ENCODE data around the gene B9D2. TPM values are rescaled to one million over a fixed set of nuclear protein-coding genes. Genes with fewer than 3 reads are reported as not detected.

Gene B9D2
- 11.7 and 14.2 TPM in 2 replicates for total RNA-seq

- TF ChIP-seq, protein P1, sequence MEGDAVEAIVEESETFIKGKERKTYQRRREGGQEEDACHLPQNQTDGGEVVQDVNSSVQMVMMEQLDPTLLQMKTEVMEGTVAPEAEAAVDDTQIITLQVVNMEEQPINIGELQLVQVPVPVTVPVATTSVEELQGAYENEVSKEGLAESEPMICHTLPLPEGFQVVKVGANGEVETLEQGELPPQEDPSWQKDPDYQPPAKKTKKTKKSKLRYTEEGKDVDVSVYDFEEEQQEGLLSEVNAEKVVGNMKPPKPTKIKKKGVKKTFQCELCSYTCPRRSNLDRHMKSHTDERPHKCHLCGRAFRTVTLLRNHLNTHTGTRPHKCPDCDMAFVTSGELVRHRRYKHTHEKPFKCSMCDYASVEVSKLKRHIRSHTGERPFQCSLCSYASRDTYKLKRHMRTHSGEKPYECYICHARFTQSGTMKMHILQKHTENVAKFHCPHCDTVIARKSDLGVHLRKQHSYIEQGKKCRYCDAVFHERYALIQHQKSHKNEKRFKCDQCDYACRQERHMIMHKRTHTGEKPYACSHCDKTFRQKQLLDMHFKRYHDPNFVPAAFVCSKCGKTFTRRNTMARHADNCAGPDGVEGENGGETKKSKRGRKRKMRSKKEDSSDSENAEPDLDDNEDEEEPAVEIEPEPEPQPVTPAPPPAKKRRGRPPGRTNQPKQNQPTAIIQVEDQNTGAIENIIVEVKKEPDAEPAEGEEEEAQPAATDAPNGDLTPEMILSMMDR (IDR thresholded peaks at IDR 0.05) = no peak
- H3K9me3 Mint-ChIP-seq = no peaks in the 10 kb centered on the region
- H3K4me1 Mint-ChIP-seq = peaks cover 34% of the 10 kb centered on the region
- no peaks in the 10 kb centered on the region for H3K27me3 Mint-ChIP-seq
- peaks cover 8% of the 10 kb centered on the region for H3K36me3 Mint-ChIP-seq (ENCODE audit: low read depth)
- peak; percentile 93 for DNase-seq
- peak within 1 kb of the TSS; percentile 96 for H3K4me3 Mint-ChIP-seq
- ATAC-seq (ENCODE audit: low read depth) = peak; percentile 92
- H3K27ac Mint-ChIP-seq = peak within 1 kb of the TSS; percentile 100
- CTCF ChIA-PET = interaction anchor here (0.6 to 4.4 kb wide), 9 partner anchors 11 to 200 kb away, joined by 3 to 38 read pairs (median 5); partner anchors contain the start of genes HNRNPUL1 and TGFB1
- POLR2A ChIA-PET = interaction anchor here (0.5 to 4.4 kb wide), 37 partner anchors 8 to 1933 kb away, joined by 3 to 106 read pairs (median 4); partner anchors contain the start of genes ACTMAP, CCDC97, CEACAM21 and DMAC2
- intact Hi-C loops (cut with micrococcal nuclease) = loop anchor here (1.0 to 2.0 kb wide), 5 partner anchors 10 to 100 kb away; partner anchors contain the start of genes BCKDHA, EXOSC5 and HNRNPUL1
These were observed at the start of gene B9D2 for GRCh38 chr19:41363753-41364523. Gene B9D2, minus strand, starts transcription at chr19:41364149. Its CDS starts 630 bp downstream, at chr19:41363519.

DNA sequence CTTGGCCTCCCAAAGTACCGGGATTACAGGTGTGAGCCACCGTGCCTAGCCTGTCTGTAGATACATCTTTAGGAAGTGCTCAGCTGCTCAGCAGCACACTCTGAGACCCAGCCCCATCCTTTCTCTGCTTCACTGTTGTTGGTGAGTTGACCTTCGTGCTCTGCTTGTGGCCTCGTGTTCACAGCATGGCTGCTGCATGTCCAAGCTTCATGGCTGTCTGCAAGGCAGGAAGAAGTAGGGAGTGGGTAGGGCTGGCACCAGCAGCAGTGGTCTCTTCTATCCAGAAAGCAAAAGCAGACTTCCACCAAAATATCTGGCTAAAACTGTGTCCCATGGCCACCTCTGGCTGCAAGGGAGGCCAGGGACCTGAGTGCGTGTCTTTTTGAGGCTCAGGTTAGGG lies 49.0 kb upstream of the B9D2 start:
- intact Hi-C loops (cut with micrococcal nuclease) = no loop called here
- Mint-ChIP-seq H3K4me1 (peaks cover 10% of the 10 kb centered on the region), H3K27ac (no peak overlapping the region), H3K4me3 (no peak overlapping the region), H3K9me3 (no peaks in the 10 kb centered on the region), H3K27me3 (no peaks in the 10 kb centered on the region), H3K36me3 (ENCODE audit: low read depth) (peaks cover 56% of the 10 kb centered on the region)
- DNase-seq (no peak), ATAC-seq (ENCODE audit: low read depth) (no peak)
- ChIA-PET CTCF (no interaction called here), POLR2A (no interaction called here)
- TF ChIP-seq, protein P1 (IDR thresholded peaks at IDR 0.05) = no peak

DNA sequence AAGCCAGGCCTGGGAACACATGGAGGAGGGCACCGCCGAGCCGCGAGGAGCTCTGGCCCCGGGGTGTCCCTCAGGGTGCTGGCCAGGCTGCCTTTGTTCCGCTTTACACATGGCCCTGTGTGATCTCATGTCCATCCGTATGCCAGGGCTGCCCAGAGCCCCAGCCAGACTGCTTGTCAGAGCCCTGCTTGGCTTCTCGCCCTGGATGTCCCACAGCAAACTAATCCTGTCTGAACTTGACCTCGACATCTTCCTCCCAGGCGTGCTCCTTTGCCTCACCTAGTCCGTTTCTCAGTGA lies 48.0 kb upstream of the B9D2 start:
- no peaks in the 10 kb centered on the region for H3K27me3 Mint-ChIP-seq
- H3K36me3 Mint-ChIP-seq (ENCODE audit: low read depth) = peaks cover 52% of the 10 kb centered on the region
- ATAC-seq (ENCODE audit: low read depth) = no peak
- CTCF ChIA-PET = no interaction called here
- TF ChIP-seq, protein P1 (IDR thresholded peaks at IDR 0.05) = no peak
- POLR2A ChIA-PET = no interaction called here
- intact Hi-C loops (cut with micrococcal nuclease) = no loop called here
- no peak overlapping the region for H3K27ac Mint-ChIP-seq
- no peaks in the 10 kb centered on the region for H3K9me3 Mint-ChIP-seq
- DNase-seq = no peak
- H3K4me3 Mint-ChIP-seq = no peak overlapping the region
- H3K4me1 Mint-ChIP-seq = peaks cover 14% of the 10 kb centered on the region

GRCh38 chr19:41411100-41411967 lies 47.4 kb upstream of the B9D2 start:
- intact Hi-C loops (cut with micrococcal nuclease) = no loop called here
- no peak overlapping the region for H3K27ac Mint-ChIP-seq
- no peak overlapping the region for H3K4me3 Mint-ChIP-seq
- DNase-seq (no peak), ATAC-seq (ENCODE audit: low read depth) (no peak)
- H3K36me3 Mint-ChIP-seq (ENCODE audit: low read depth) = peaks cover 50% of the 10 kb centered on the region
- peaks cover 14% of the 10 kb centered on the region for H3K4me1 Mint-ChIP-seq
- ChIA-PET CTCF (no interaction called here), POLR2A (no interaction called here)
- TF ChIP-seq, protein P1 (IDR thresholded peaks at IDR 0.05) = no peak
- no peaks in the 10 kb centered on the region for H3K9me3 Mint-ChIP-seq
- no peaks in the 10 kb centered on the region for H3K27me3 Mint-ChIP-seq

Measured in activated B cell treated with CpG ODN at 0.5 μM for 24 hours (primary cell).